H9 (cell line): ENCODE data around the gene PTH2R. TPM values are rescaled to one million over a fixed set of nuclear protein-coding genes. Genes with fewer than 3 reads are reported as not detected.
A peak's percentile ranks its signal among the peaks of the same experiment; 100 is the strongest.

Experiments
- DNase-seq: peaks from one replicate; pipeline ENCODE4 v3.0.0-alpha.2; 2017
- H2AFZ ChIP-seq: one replicate; pipeline ENCODE4 v1.6.1; 2013; ENCODE audit warnings: mild to moderate bottlenecking, low read length, control low read depth, moderate library complexity
- H2AK5ac ChIP-seq: 2 replicates; pipeline ENCODE4 v1.6.1; 2013; ENCODE audit warnings: low read length, control low read depth, mixed read lengths; ENCODE audit not compliant: insufficient read length
- H2BK120ac ChIP-seq: one replicate; pipeline ENCODE4 v1.6.1; 2013; ENCODE audit warnings: low read depth, mild to moderate bottlenecking, low read length, control low read depth, inconsistent platforms; ENCODE audit not compliant: poor library complexity, severe bottlenecking
- H2BK12ac ChIP-seq: 2 replicates; pipeline ENCODE4 v1.6.1; 2013; ENCODE audit warnings: low read length, control low read depth, mixed read lengths, low read depth; ENCODE audit not compliant: insufficient read length
- H2BK15ac ChIP-seq: 2 replicates; pipeline ENCODE4 v1.6.1; 2013; ENCODE audit warnings: low read depth, low read length, control low read depth
- H2BK20ac ChIP-seq: one replicate; pipeline ENCODE4 v1.6.1; 2013; ENCODE audit warnings: low read depth, mild to moderate bottlenecking, low read length, control low read depth, inconsistent platforms; ENCODE audit not compliant: poor library complexity, severe bottlenecking
- H2BK5ac ChIP-seq: 2 replicates; pipeline ENCODE4 v1.6.1; 2013; ENCODE audit warnings: low read length, control low read depth, mixed read lengths; ENCODE audit not compliant: insufficient read length
- H3K14ac ChIP-seq: 2 replicates; pipeline ENCODE4 v1.6.1; 2013; ENCODE audit warnings: low read length, control low read depth; ENCODE audit not compliant: insufficient read depth
- H3K18ac ChIP-seq: 2 replicates; pipeline ENCODE4 v1.6.1; 2013; ENCODE audit warnings: low read depth, mild to moderate bottlenecking, mixed read lengths, low read length, control low read depth; ENCODE audit not compliant: insufficient read length
- H3K23ac ChIP-seq: 2 replicates; pipeline ENCODE4 v1.6.1; 2013; ENCODE audit warnings: low read length, control low read depth, mixed read lengths, low read depth; ENCODE audit not compliant: insufficient read length
- H3K23me2 ChIP-seq: 2 replicates; pipeline ENCODE4 v1.6.1; 2013; ENCODE audit warnings: low read depth, mild to moderate bottlenecking, mixed read lengths, low read length, control low read depth; ENCODE audit not compliant: insufficient read length, poor library complexity, severe bottlenecking
- H3K27ac ChIP-seq: 2 replicates; pipeline ENCODE4 v1.5.1; 2013; ENCODE audit warnings: low read length, control low read depth, mixed read lengths, low read depth; ENCODE audit not compliant: insufficient read length
- H3K27me3 ChIP-seq: 2 replicates; pipeline ENCODE4 v1.6.1; 2013; ENCODE audit warnings: low read length, control low read depth, inconsistent platforms; ENCODE audit not compliant: insufficient read depth
- H3K4ac ChIP-seq: 2 replicates; pipeline ENCODE4 v1.6.1; 2013; ENCODE audit warnings: low read depth, mild to moderate bottlenecking, control low read depth, inconsistent platforms, low read length, moderate library complexity
- H3K4me1 ChIP-seq: 2 replicates; pipeline ENCODE4 v1.6.1; 2013; ENCODE audit warnings: low read length, control low read depth, inconsistent platforms; ENCODE audit not compliant: insufficient read depth
- H3K4me2 ChIP-seq: 2 replicates; pipeline ENCODE4 v1.6.1; 2013; ENCODE audit warnings: low read length, control low read depth, mixed read lengths; ENCODE audit not compliant: insufficient read length, insufficient read depth
- H3K56ac ChIP-seq: 2 replicates; pipeline ENCODE4 v1.6.1; 2013; ENCODE audit warnings: low read depth, mild to moderate bottlenecking, mixed read lengths, low read length, control low read depth; ENCODE audit not compliant: insufficient read length
- H3K79me1 ChIP-seq: 2 replicates; pipeline ENCODE4 v1.6.1; 2013; ENCODE audit warnings: low read depth, mild to moderate bottlenecking, moderate library complexity, low read length, control low read depth, inconsistent platforms; ENCODE audit not compliant: insufficient read depth, poor library complexity, severe bottlenecking
- H3K79me2 ChIP-seq: 2 replicates; pipeline ENCODE4 v1.6.1; 2013; ENCODE audit warnings: low read length, control low read depth, inconsistent platforms; ENCODE audit not compliant: insufficient read depth
- H3K9ac ChIP-seq: 2 replicates; pipeline ENCODE4 v1.6.1; 2013; ENCODE audit warnings: low read length, control low read depth, mixed read lengths; ENCODE audit not compliant: insufficient read length; ENCODE audit errors: extremely low read depth
- H3K9me3 ChIP-seq: one replicate; pipeline ENCODE4 v1.6.1; 2013; ENCODE audit warnings: low read depth, low read length, inconsistent platforms; ENCODE audit not compliant: control insufficient read depth
- H3T11ph ChIP-seq: one replicate; pipeline ENCODE4 v1.6.1; 2013; ENCODE audit warnings: mild to moderate bottlenecking, low read length, control low read depth, inconsistent platforms
- H4K20me1 ChIP-seq: one replicate; pipeline ENCODE4 v1.6.1; 2013; ENCODE audit not compliant: control insufficient read depth, insufficient read length, insufficient read depth
- H4K5ac ChIP-seq: 2 replicates; pipeline ENCODE4 v1.6.1; 2013; ENCODE audit warnings: low read depth, mild to moderate bottlenecking, mixed read lengths, low read length, control low read depth; ENCODE audit not compliant: insufficient read length
- H4K8ac ChIP-seq: replicated peaks from 2 replicates; pipeline ENCODE4 v1.6.1; 2013; ENCODE audit warnings: low read length, control low read depth, mixed read lengths, low read depth; ENCODE audit not compliant: insufficient read length
- H4K91ac ChIP-seq: 2 replicates; pipeline ENCODE4 v1.6.1; 2013; ENCODE audit warnings: low read depth, mild to moderate bottlenecking, moderate library complexity, mixed read lengths, low read length, control low read depth; ENCODE audit not compliant: insufficient read length
- H3K27ac Mint-ChIP-seq, 3 experiments: 2 replicates in 2 of 3; 3 replicates in 1 of 3; pipeline ENCODE4 v1.8.0; 2020 to 2021; ENCODE audit warnings: mixed read lengths in 3 of 3, mild to moderate bottlenecking in 1 of 3, moderate library complexity in 1 of 3
- H3K27me3 Mint-ChIP-seq: 2 replicates; pipeline ENCODE4 v1.8.0; 2021; ENCODE audit warnings: low read depth, mild to moderate bottlenecking, moderate library complexity, mixed read lengths
- H3K36me3 Mint-ChIP-seq, 3 experiments: 2 replicates in 2 of 3; 3 replicates in 1 of 3; pipeline ENCODE4 v1.8.0; 2020 to 2021; ENCODE audit warnings: low read depth in 3 of 3, mixed read lengths in 3 of 3; ENCODE audit not compliant: insufficient read depth in 1 of 3
- H3K4me1 Mint-ChIP-seq, 2 experiments: 2 replicates each; pipeline ENCODE4 v1.8.0; 2020; ENCODE audit warnings: mixed read lengths in 2 of 2
- H3K4me3 Mint-ChIP-seq, 2 experiments: 2 replicates in 1 of 2; 3 replicates in 1 of 2; pipeline ENCODE4 v1.8.0; 2020 to 2021; ENCODE audit warnings: mild to moderate bottlenecking in 2 of 2, mixed read lengths in 2 of 2, moderate library complexity in 1 of 2
- H3K9me3 Mint-ChIP-seq, 2 experiments: 2 replicates in 1 of 2; 3 replicates in 1 of 2; pipeline ENCODE4 v1.8.0; 2020; ENCODE audit warnings: mild to moderate bottlenecking in 2 of 2, mixed read lengths in 2 of 2, moderate library complexity in 1 of 2
- WGBS: extraction: QIAGEN DNeasy Blood & Tissue Kit; methylation state at CpG from one replicate; pipeline ENCODE4 v1.1.7; 2013; ENCODE audit warnings: missing lambda C conversion rate, low lambda C conversion rate, mixed read lengths; ENCODE audit not compliant: insufficient read length; ENCODE audit errors: extremely low coverage; 5-methylcytosine and 5-hydroxymethylcytosine counted together
- total RNA-seq: library from RNA; stranded (reverse); gene quantifications from 2 replicates; pipeline ENCODE4 v1.2.1, GENCODE V29; 2021
- TF ChIP-seq, protein P1 (sequence below): fragments of 200-600 bp; sonication (generic); conservative IDR thresholded peaks from 3 replicates; pipeline ENCODE4 v1.8.0; 2021; ENCODE audit warnings: antibody characterized with exemption, mild to moderate bottlenecking

The PTH2R gene
- total RNA-seq, 1 experiment from 2014 or later, result 0.20 TPM

DNA sequence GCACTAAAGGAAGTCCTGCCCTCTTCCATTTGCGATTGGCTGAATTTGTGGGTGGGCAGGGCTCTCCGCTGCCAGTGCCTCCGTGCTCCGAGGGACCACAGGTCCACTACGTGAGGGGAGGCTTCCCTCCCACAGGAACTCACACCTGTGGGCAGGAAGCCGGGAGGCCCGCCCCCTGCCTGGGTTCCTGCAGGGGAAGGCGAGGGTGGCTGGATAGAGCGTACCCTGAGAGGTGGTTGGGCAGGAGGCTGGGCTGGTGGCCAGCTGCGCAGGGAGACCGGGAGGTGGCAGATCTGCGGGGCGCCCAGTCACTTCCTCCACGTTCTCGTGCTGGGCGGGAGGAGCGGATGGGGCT lies 47.0 kb upstream of the PTH2R start:
- H3K79me2 ChIP-seq, result no peaks in the 10 kb centered on the region
- TF ChIP-seq, protein P1, sequence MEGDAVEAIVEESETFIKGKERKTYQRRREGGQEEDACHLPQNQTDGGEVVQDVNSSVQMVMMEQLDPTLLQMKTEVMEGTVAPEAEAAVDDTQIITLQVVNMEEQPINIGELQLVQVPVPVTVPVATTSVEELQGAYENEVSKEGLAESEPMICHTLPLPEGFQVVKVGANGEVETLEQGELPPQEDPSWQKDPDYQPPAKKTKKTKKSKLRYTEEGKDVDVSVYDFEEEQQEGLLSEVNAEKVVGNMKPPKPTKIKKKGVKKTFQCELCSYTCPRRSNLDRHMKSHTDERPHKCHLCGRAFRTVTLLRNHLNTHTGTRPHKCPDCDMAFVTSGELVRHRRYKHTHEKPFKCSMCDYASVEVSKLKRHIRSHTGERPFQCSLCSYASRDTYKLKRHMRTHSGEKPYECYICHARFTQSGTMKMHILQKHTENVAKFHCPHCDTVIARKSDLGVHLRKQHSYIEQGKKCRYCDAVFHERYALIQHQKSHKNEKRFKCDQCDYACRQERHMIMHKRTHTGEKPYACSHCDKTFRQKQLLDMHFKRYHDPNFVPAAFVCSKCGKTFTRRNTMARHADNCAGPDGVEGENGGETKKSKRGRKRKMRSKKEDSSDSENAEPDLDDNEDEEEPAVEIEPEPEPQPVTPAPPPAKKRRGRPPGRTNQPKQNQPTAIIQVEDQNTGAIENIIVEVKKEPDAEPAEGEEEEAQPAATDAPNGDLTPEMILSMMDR, result no peak
- H4K20me1 ChIP-seq, result no peaks in the 10 kb centered on the region
- no peak overlapping the region for H4K8ac ChIP-seq
- peak; percentile 88 for DNase-seq
- no peak overlapping the region for H3K56ac ChIP-seq
- H3T11ph ChIP-seq, result no peak overlapping the region
- no peak overlapping the region for H2BK12ac ChIP-seq
- H3K9me3 ChIP-seq, result no peaks in the 10 kb centered on the region
- no peak overlapping the region for H2BK15ac ChIP-seq
- WGBS, result no CpG with 5 or more reads among the region's 17 CpGs
- peaks cover 9 to 39% (median 22%) of the 10 kb centered on the region in 3 experiments for H3K36me3 Mint-ChIP-seq
- no peak overlapping the region for H2AK5ac ChIP-seq
- H3K27ac Mint-ChIP-seq, result peak overlapping the region in 1 of 3 experiments; percentile 70; a peak in 1 of 7 replicates
- no peak overlapping the region for H3K23ac ChIP-seq
- H4K91ac ChIP-seq, result no peak overlapping the region
- H4K5ac ChIP-seq, result no peak overlapping the region
- H3K18ac ChIP-seq, result no peak overlapping the region
- H3K27me3 ChIP-seq, result no peaks in the 10 kb centered on the region
- H2BK120ac ChIP-seq, result no peak overlapping the region
- H3K79me1 ChIP-seq, result no peaks in the 10 kb centered on the region
- H3K9me3 Mint-ChIP-seq, result peaks cover 3 to 10% of the 10 kb centered on the region in 2 experiments; a peak in 3 of 5 replicates
- H3K4me3 Mint-ChIP-seq, result no peak overlapping the region
- H3K14ac ChIP-seq, result no peak overlapping the region
- no peak overlapping the region for H3K27ac ChIP-seq
- no peak overlapping the region for H2AFZ ChIP-seq
- peaks cover 9 to 10% of the 10 kb centered on the region in 2 experiments for H3K4me1 Mint-ChIP-seq
- no peak overlapping the region for H2BK20ac ChIP-seq
- no peak overlapping the region for H3K4ac ChIP-seq
- no peaks in the 10 kb centered on the region for H3K23me2 ChIP-seq
- H3K9ac ChIP-seq, result no peak overlapping the region
- H3K4me1 ChIP-seq, result no peaks in the 10 kb centered on the region
- no peak overlapping the region for H2BK5ac ChIP-seq
- H3K4me2 ChIP-seq, result no peak overlapping the region
- H3K27me3 Mint-ChIP-seq, result no peaks in the 10 kb centered on the region; the same call in 1 of the 2 replicates
